ENCODE results near the gene PPBP.
"Not testable (repeated sequence)": the region's sequence is repeated elsewhere in the genome, so short reads cannot be mapped to it uniquely, and the experiment has no call there.

The PPBP gene

GRCh38 chr4:73991742-73992000, 3.7 kb upstream of the PPBP start:
- no peak for DNase-seq

- DNase-seq, result no peak
Observed at GRCh38 chr4:73990988-73991741, 3.2 kb upstream of the PPBP start.

- DNase-seq, result no peak
Observed at GRCh38 chr4:73989928-73990327, 1.9 kb upstream of the PPBP start.

- DNase-seq, result no peak
Observed at GRCh38 chr4:73989031-73989430, 1.0 kb upstream of the PPBP start.

GRCh38 chr4:73985528-73985852, 2.5 kb downstream of the PPBP start:
- DNase-seq, result no peak

- no peak for DNase-seq
Observed at GRCh38 chr4:73984736-73985527, 3.1 kb downstream of the PPBP start.

- not testable (repeated sequence) for DNase-seq
Observed at GRCh38 chr4:73981175-73981574, 6.8 kb downstream of the PPBP start.

GRCh38 chr4:73979407-73979957, 8.5 kb downstream of the PPBP start:
- DNase-seq, result no peak

- DNase-seq, result no peak
Observed at GRCh38 chr4:73978886-73979285, 9.1 kb downstream of the PPBP start.

- no peak for DNase-seq
Observed at GRCh38 chr4:73976716-73977115, 11.3 kb downstream of the PPBP start.

- no peak for DNase-seq
Observed at GRCh38 chr4:73976217-73976616, 11.8 kb downstream of the PPBP start.

- no peak for DNase-seq
Observed at GRCh38 chr4:73974352-73974751, 13.6 kb downstream of the PPBP start.

- DNase-seq, result no peak
Observed at GRCh38 chr4:73970945-73971344, 17.0 kb downstream of the PPBP start.

- DNase-seq, result no peak
Observed at GRCh38 chr4:73970011-73970410, 18.0 kb downstream of the PPBP start.

- no peak for DNase-seq
Observed at GRCh38 chr4:73967866-73968265, 20.1 kb downstream of the PPBP start.

- DNase-seq, result no peak
Observed at GRCh38 chr4:73964862-73965611, 23.0 kb downstream of the PPBP start.

- DNase-seq, result no peak
Observed at GRCh38 chr4:73962724-73963123, 25.3 kb downstream of the PPBP start.

GRCh38 chr4:73959041-73959440, 28.9 kb downstream of the PPBP start:
- DNase-seq, result not testable (repeated sequence)

GRCh38 chr4:73952352-73952751, 35.6 kb downstream of the PPBP start:
- DNase-seq, result no peak

- DNase-seq, result not testable (repeated sequence)
Observed at GRCh38 chr4:73950376-73950920, 37.5 kb downstream of the PPBP start.

- no peak for DNase-seq
Observed at GRCh38 chr4:73948990-73949706, 38.8 kb downstream of the PPBP start.

GRCh38 chr4:73948291-73948690, 39.7 kb downstream of the PPBP start:
- no peak for DNase-seq

Measured in CD4-positive, alpha-beta T cell treated with Interleukin-1 beta for 1 hour (primary cell).